ENCODE measurements around the gene FBLN1. TPM values are rescaled to one million over a fixed set of nuclear protein-coding genes. Genes with fewer than 3 reads are reported as not detected.

FBLN1 gene
- total RNA-seq, 1 donor from 2014 or later = 82.8 TPM

- Histone ChIP-seq H3K4me1 (peaks cover 14% of the 10 kb centered on the region), H3K36me3 (peaks cover 14% of the 10 kb centered on the region), H3K27ac (replicated peaks) (no peak overlapping the region), H3K27me3 (ENCODE audit: low read depth) (peaks cover 13% of the 10 kb centered on the region), H3K9me3 (replicated peaks) (peaks cover 16% of the 10 kb centered on the region), H3K4me3 (no peak overlapping the region)
- TF ChIP-seq CTCF (IDR thresholded peaks at IDR 0.05; ENCODE audit: borderline replicate concordance) = no peak
- intact Hi-C loops (cut with micrococcal nuclease) = no loop called here
- DNase-seq = no peak
These were observed 60.8 kb downstream of the FBLN1 start for GRCh38 chr22:45563362-45564040.

- no peak for DNase-seq
- H3K4me1 ChIP-seq = peaks cover 14% of the 10 kb centered on the region
- intact Hi-C loops (cut with micrococcal nuclease) = no loop called here
- peaks cover 8% of the 10 kb centered on the region for H3K36me3 ChIP-seq
- TF ChIP-seq CTCF (IDR thresholded peaks at IDR 0.05; ENCODE audit: borderline replicate concordance) = no peak
- H3K9me3 ChIP-seq (replicated peaks) = peaks cover 14% of the 10 kb centered on the region
- H3K4me3 ChIP-seq = no peak overlapping the region
- H3K27ac ChIP-seq (replicated peaks) = peak overlapping the region; percentile 79
- H3K27me3 ChIP-seq (ENCODE audit: low read depth) = peaks cover 16% of the 10 kb centered on the region
These were observed 61.8 kb downstream of the FBLN1 start for GRCh38 chr22:45564349-45565030.

GRCh38 chr22:45565171-45565570 lies 62.5 kb downstream of the FBLN1 start:
- DNase-seq = no peak
- peaks cover 16% of the 10 kb centered on the region for H3K27me3 ChIP-seq (ENCODE audit: low read depth)

GRCh38 chr22:45565973-45566372 lies 63.3 kb downstream of the FBLN1 start:
- no peak for TF ChIP-seq CTCF (IDR thresholded peaks at IDR 0.05; ENCODE audit: borderline replicate concordance)
- Histone ChIP-seq H3K27ac (replicated peaks) (no peak overlapping the region), H3K9me3 (replicated peaks) (peaks cover 9% of the 10 kb centered on the region), H3K36me3 (no peaks in the 10 kb centered on the region), H3K4me3 (no peak overlapping the region), H3K4me1 (peaks cover 14% of the 10 kb centered on the region), H3K27me3 (ENCODE audit: low read depth) (peaks cover 16% of the 10 kb centered on the region)
- intact Hi-C loops (cut with micrococcal nuclease) = no loop called here
- no peak for DNase-seq

More at GRCh38 chr22:45565171-45565570, 62.5 kb downstream of the FBLN1 start:
- intact Hi-C loops (cut with micrococcal nuclease) = no loop called here
- Histone ChIP-seq H3K27ac (replicated peaks) (no peak overlapping the region), H3K36me3 (peaks cover 4% of the 10 kb centered on the region), H3K4me1 (peaks cover 14% of the 10 kb centered on the region), H3K9me3 (replicated peaks) (peaks cover 8% of the 10 kb centered on the region), H3K4me3 (no peak overlapping the region)
- TF ChIP-seq CTCF (IDR thresholded peaks at IDR 0.05; ENCODE audit: borderline replicate concordance) = no peak

GRCh38 chr22:45568213-45568612 lies 65.5 kb downstream of the FBLN1 start:
- Histone ChIP-seq H3K9me3 (replicated peaks) (peaks cover 17% of the 10 kb centered on the region), H3K36me3 (no peaks in the 10 kb centered on the region), H3K4me3 (no peak overlapping the region), H3K4me1 (peaks cover 14% of the 10 kb centered on the region), H3K27ac (replicated peaks) (no peak overlapping the region), H3K27me3 (ENCODE audit: low read depth) (peaks cover 16% of the 10 kb centered on the region)
- DNase-seq = no peak
- TF ChIP-seq CTCF (IDR thresholded peaks at IDR 0.05; ENCODE audit: borderline replicate concordance) = no peak
- intact Hi-C loops (cut with micrococcal nuclease) = no loop called here

Data from left ventricle myocardium inferior (tissue), 1 donor.